Middle frontal gyrus (tissue), 1 donor: Measurements from ENCODE around the gene CEP72.
"Not testable (repeated sequence)": the region's sequence is repeated elsewhere in the genome, so short reads cannot be mapped to it uniquely, and the experiment has no call there.

Experiments used
- DNase-seq: peaks from one replicate; pipeline ENCODE4 v3.0.0-alpha.2; 2015; ENCODE audit warnings: low spot score; ENCODE audit errors: extremely low spot score

The CEP72 gene

DNA sequence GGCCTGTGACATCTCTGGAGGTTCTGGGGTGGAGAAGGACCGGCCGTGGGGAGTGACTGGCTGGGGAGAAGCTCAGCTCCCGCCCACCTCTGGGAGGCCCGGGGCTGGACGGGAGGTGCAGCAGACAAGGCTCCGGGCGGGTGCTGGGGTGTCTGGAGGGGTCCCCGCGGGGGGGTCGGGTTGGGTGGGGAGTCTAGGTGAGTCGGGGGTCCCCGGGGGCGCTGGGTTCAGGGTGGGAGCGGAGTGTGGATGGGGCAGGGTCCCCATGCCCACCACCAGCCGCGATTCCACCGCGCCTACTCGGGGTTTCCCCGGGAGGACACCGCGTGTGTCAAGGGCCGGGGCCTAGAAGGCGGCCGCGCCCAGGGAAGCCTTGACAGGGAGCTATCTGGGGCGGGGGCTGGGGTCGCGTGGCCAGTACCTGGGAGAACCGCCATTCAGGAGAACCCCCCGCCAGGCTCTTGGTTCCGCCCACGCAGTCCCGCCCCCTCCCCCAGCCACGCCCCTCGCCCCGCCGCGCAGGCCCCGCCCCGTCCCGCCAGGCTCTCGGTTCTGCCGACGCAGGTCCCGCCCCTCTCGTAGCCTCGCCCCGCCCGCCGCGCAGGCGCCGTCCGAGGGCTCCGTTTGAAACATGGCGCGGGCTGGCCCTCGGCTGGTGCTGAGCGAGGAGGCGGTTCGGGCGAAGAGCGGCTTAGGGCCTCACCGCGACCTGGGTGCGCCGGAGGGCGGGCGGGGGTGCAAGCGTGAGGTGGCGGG is at the start of gene CEP72:
Gene CEP72, plus strand, starts transcription at position 610 of the 756 bp plus-strand sequence. Its CDS starts 22 bp downstream, at position 632.
- peak; percentile 61 for DNase-seq

DNA sequence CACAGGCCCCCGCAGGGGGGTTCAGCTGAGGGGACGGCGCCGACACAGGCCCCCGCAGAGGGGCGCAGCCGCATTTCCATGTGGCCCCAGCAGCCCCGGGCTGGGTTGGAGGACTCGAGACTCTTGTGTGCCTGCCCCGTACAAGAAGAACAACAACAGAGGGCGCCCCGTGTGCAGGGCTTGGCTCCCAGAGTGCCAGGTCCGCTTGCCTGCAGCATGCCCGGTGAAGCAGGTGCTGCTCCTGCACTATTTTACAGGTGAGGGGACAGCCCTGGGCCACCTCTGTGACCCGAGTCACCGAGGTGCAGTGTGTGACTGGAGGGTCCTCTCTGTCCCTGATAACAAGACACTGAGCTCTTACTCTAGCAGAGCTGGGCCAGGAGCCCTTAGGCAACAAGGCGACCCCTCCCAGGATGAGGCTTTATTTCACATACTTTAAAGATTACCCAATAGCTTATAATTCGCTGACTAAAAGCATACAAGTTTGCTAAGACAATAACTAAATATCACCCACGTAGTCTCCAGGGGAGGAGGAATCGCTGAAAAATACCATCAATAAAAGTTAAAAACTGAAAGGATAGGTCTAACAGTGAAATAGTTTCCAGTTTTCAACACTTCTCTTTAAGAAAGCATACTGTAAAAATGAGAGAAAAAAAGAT is 46.2 kb upstream of the CEP72 start:
- no peak for DNase-seq

DNA sequence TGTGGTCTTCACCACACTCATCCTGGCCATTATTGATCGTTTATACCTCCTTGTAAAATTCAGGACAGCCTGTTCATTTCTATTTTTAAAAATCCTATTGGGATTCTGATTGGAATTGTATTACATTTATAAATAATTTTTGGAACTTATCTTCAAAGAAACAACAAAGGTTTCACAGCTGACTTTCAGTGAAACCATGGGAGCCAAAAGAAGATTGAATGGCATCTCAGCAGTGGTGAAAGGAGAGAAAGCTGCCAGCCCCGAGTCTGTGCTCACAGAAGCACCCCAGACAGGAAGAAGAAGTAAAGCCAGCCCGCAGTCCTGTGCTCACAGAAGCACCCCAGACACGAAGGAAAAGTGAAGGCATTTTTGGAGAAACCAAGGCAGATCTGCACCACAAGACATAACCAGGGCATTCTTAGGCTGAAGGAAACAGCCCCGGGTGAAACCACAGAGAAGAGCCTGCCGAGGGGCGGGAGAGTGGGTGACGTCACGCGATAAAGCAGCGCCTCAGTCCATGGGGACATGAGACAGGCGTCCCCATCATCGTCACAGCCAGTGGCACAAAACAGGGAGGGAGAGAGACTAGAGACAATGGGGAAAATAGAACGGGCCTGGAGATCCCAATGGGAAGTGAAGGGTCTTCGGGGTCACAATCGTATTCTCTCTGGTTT is 45.4 kb upstream of the CEP72 start:
- DNase-seq, result no peak

DNA sequence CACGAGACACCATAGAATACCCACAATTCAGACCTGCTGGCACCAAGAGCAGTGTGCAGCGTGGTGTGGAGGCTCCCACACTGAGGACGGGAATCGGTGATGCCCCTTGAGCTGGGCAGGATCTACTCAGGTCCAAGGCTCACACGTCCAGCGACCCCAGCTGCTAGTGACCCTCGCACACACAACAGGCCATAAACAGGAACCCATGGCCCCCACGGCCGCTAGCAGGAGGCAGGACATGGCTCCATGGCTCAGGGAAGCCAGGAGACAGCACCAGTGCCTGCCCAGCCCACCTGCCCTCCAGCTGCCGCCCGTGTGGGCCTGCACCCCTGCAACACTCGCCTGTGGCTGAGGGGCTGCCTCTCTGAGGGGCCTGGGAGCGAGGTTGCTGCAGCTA is 44.5 kb upstream of the CEP72 start:
- no peak for DNase-seq

DNA sequence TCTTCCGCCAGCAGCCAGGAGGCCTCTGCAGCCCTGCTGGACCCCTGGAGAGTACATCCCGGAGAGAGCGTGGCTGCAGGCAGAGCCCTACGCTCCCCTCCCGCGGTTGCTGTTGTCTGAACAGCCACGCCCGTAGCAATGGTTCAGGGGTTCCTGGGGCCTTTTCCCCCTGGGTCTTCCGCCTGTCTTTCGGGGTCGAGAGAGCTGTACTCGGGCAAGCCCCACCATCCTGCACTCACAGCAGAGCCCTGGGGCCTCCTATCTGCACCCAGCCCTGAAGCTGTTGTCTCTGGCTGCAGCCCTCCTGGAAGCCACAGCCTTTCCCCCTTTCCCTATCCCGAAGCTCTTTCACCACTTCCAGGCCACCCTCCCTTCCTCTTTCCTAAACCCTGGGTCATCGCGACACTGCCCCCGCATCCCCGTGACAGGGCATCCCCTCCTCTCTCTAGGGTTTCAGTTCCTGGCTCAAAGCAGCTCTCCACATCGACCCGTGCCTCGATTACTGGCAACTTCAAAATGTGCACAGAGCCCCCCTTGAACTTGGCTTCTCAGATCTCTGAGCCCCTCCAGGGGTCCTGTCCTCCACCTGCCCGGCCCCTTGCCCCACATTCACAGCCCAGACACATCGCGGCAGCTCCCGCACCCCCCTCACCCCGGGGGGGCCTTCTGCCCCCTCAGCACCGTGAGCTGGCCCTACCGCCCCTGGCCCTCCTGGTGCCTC is 43.9 kb upstream of the CEP72 start:
- no peak for DNase-seq

- no peak for DNase-seq
These were observed 43.3 kb upstream of the CEP72 start for GRCh38 chr5:568809-569208.

GRCh38 chr5:569358-569867 is 42.7 kb upstream of the CEP72 start:
- no peak for DNase-seq

- DNase-seq, result no peak
These were observed 42.2 kb upstream of the CEP72 start for GRCh38 chr5:569868-570361.

GRCh38 chr5:570446-570845 is 41.7 kb upstream of the CEP72 start:
- no peak for DNase-seq

GRCh38 chr5:570886-571285 is 41.3 kb upstream of the CEP72 start:
- DNase-seq, result no peak

- DNase-seq, result no peak
These were observed 40.3 kb upstream of the CEP72 start for GRCh38 chr5:571791-572190.

DNA sequence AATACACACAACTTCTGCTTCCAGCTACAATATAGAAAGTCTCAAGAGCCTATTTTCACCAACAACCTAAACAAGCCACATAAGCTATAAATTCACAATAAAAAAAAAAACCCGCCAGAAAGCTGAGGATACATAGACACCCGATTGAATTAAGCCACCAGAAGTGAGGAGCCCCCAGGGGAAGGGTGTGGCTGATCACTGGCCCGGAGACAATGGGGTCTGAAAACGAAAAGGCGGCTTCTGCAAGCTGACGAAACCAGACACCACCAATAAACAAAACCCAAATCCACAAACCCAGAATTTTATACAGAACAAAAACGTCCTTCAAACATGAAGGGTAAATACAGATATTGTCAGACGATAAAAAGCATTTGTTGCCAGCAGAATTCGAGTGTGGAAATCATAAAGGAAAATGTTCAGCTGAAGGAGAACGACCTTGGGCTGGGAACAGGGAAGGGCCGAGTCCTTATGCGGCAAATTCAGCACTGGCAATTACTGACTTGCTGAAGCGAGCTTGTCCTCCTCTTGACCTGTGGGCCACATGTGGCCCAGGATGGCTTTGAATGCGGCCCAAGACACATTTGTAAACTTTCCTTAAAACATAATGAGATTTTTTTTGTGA is 39.6 kb upstream of the CEP72 start:
- no peak for DNase-seq

DNA sequence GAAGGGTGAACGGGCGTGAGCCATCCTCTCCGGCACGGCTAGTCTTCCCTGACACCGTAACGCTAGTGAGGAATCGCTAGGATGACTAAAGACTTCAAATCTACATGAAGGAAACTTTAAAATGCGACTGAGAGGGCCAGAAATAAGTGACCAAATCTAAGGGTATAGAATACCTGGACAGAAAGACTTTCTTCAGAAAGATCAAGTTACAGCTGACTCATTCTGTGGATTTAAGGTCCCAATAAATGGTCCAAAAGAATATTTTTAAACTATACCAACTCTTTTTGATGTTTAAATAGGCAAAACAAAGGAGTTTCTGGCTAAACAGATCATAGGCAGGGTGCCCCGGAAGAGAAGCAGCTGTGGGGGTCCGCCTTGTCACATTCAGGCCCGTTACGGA is 38.9 kb upstream of the CEP72 start:
- DNase-seq, result no peak

DNA sequence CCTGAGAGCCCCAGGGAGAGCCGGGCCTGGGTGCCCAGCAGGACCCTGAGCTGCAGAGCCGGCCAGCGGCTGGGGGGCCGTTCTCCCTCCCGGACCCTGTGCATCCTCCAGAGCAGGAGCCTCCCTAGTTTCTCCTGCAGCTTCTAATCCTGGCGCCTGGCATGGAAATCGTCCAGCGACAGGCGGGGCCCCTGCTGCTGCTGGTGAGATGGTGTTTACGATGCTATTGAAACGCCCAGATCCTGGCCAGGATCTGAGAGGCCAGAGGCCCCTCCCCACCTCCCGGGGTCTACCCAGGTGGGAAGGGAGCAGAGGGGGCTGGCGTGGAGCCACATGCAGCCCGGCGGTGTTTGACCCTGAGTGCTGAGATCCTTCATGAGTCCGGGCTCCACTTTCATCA is 38.2 kb upstream of the CEP72 start:
- DNase-seq, result no peak

- DNase-seq, result no peak
These were observed 37.2 kb upstream of the CEP72 start for GRCh38 chr5:574906-575305.

- no peak for DNase-seq
These were observed 36.5 kb upstream of the CEP72 start for GRCh38 chr5:575636-576035.

GRCh38 chr5:577214-577613 is 34.9 kb upstream of the CEP72 start:
- DNase-seq, result not testable (repeated sequence)

- no peak for DNase-seq
These were observed 34.3 kb upstream of the CEP72 start for GRCh38 chr5:577800-578199.

GRCh38 chr5:579211-579610 is 32.9 kb upstream of the CEP72 start:
- no peak for DNase-seq

DNA sequence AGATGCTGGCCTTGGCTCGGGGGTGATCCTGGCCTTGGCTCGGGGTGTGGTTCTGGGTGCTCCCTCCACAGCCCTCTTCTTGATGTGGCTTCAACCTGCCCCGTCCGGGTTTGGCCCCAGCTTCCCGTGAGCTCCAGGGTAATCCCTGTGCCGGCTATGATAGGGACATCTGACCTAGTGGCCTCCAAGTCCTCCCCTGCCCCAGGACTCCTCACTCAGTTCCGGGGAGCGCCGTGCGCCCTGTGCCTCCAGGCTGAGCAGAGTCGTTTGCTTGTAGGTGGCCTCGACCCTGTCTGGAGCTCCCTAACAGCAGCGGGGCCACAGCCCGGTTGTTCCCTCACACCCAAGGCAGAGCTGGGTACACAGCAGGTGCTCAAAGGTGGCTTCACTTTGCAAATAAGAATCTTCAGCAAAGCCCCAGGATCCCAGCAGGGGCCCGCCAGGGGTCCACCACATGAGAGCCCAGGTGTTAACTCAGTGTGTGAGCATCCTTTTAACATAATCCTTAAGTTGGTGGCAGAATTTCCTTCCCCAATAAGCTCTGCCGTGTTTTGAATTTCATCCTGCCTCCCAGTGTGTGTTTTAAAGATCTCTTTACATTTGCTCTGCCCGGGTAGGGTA is 32.3 kb upstream of the CEP72 start:
- DNase-seq, result no peak

- DNase-seq, result no peak
These were observed 31.7 kb upstream of the CEP72 start for GRCh38 chr5:580436-580835.
